Retinal pigment epithelial cell (primary cell): ENCODE results near the gene STK32A.

ENCODE experiments used
- DNase-seq: peaks from one replicate; pipeline ENCODE4 v3.0.0-alpha.2; 2010; ENCODE audit warnings: low read depth
- H3K4me3 ChIP-seq: 2 replicates; pipeline ENCODE4 v1.5.1; 2011; ENCODE audit warnings: mild to moderate bottlenecking, low read length, control low read depth, moderate library complexity
- CTCF ChIP-seq: conservative IDR thresholded peaks from 2 replicates; pipeline ENCODE4 v1.5.1; 2011; ENCODE audit warnings: low read depth, low read length, control low read depth, inconsistent platforms

Gene STK32A

DNA sequence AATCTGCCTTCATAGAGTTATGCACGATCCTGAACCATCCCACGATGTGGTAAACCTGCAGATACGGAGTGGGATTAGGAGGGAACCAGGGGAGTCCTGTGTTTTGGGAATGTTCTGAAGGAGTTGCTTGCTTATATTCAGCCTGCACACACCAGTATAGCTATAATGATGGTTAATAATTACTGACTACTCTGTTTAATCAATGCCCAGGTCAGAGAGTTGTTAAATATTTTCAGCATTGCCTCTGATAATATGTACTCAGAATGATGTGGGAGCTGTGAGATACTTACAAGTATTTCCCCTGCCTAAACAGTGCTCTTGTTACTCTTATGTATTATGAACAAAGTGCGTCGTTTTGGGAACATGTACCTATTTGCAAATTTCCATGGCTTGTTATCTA lies 34.8 kb upstream of the STK32A start:
- TF ChIP-seq CTCF: no peak
- DNase-seq: no peak
- no peak overlapping the region for H3K4me3 ChIP-seq

GRCh38 chr5:147203213-147203612 lies 31.6 kb upstream of the STK32A start:
- TF ChIP-seq CTCF: no peak
- no peak overlapping the region for H3K4me3 ChIP-seq
- DNase-seq: no peak

DNA sequence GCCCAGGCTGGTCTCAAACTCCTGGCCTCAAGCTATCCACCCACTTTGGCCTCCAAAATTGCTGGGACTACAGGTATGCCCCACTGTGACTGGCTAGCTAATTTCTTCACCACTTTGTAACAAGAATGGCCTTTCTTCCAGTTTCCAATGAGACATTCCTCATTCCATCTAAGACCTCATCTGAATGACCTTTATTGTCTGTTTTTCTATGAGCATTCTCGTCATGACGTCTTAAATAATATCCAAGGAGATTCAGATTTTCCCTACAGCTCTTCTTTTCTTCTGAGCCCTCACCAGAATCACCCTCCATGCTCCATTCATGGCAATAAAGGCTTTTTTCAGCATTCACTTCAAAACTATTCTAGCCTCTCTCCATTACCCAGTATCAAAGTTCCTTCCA lies 30.2 kb upstream of the STK32A start:
- H3K4me3 ChIP-seq: no peak overlapping the region
- TF ChIP-seq CTCF: no peak
- no peak for DNase-seq

DNA sequence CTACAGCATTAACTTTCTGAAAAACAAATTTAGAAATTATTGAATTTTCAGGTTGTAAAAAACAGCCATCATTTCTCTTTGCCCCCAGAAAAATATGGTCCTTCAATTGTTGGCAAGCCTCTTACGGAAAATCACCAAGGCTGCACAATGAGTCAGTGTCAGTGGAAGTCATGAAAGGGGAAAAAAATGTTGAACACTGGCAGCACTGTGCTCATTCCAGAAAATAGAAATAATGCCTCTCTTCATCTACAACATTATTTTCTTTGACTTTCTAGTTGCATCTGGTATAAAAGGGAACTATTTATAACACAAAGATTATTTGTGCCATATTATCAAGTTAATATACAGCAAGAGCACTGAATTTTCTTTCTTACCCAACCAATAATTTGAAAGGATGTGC lies 26.7 kb upstream of the STK32A start:
- no peak for DNase-seq
- no peak for TF ChIP-seq CTCF
- no peak overlapping the region for H3K4me3 ChIP-seq

DNA sequence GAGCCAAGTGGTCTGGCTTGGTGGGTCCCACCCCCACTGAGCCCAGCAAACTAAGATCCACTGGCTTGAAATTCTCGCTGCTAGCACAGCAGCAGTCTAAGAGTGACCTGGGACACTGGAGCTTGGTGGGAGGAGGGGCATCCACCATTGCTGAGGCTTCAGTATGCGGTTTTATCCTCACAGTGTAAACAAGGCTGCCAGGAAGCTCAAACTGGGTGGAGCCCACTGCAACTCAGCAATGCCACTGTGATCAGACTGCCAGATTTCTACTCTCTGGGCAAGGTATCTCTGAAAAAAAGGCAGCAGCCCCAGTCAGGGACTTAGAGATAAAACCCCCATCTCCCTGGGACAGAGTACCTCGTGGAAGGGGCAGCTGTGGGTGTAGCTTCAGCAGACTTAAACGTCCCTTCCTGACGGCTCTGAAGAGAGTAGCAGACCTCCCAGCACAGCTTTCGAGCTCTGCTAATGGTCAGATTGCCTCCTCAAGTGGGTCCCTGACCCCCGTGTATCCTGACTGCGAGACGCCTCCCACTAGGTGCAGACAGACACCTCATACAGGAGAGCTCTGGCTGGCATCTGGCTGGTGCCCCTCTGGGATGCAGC lies 18.2 kb upstream of the STK32A start:
- TF ChIP-seq CTCF: no peak
- no peak for DNase-seq
- no peak overlapping the region for H3K4me3 ChIP-seq

DNA sequence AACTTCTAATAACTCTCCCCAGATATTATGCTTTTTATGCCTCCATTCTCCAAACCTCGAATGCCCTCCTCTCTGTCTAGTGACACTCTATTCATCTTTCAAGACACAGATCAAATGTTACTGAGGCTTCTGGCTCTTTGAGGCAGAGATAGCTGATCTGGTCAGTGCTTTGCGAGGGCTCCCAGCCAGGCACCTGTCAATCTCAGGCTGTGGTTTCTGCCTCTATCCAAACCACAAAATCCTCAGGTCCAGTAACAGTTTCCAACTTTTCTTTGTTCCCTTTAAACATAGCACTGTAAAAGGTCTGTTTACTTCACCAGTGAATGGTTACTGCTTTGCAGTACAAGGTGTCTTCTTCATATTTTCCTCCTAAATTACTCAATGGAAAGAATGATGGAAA lies 11.5 kb upstream of the STK32A start:
- DNase-seq: no peak
- no peak overlapping the region for H3K4me3 ChIP-seq
- no peak for TF ChIP-seq CTCF

DNA sequence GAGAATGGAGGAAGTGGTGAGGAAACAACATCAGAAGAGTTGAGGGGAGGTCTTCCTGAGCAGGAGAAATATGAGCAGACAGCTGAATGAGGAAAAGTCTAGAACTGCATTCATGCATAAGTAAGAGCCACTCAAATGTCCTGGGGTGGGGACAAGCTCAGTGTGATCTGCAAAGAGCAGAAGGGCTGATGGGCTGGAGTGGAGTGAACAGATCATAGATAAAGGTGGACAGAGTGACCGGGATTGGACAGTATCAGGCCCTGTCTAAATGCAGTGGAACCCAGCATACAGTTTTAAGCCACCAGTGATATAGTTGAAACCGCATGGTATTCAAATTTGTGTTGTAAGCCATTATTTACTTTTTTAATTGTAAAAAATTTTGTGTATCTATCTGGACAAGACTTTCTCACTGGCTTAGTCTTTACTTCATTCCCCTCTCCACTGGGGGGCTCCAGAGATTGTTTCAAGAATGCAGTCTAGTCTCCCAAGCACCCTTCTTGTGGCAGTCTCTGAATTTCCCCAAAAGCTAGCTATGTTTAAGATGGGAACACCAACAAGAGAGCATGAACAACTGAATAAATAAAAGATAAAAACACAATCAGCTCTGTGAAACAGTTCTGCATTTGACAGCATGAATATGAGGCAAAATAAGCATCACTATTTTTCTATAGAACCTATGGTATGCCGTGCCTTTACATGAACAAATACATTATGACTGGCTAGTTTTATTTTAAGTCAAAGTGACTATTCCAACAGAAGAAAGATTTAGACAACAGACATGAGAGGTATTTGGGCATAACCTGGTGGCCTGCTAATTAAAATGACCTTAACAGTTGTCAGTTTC lies 10.7 kb upstream of the STK32A start:
- peak; percentile 74 for TF ChIP-seq CTCF
- no peak for DNase-seq
- H3K4me3 ChIP-seq: no peak overlapping the region
